ENCODE results near the gene SETD1A.
A peak's percentile ranks its signal among the peaks of the same experiment; 100 is the strongest.
"Not testable (repeated sequence)": the region's sequence is repeated elsewhere in the genome, so short reads cannot be mapped to it uniquely, and the experiment has no call there.

SETD1A gene

GRCh38 chr16:30937692-30938091 is 19.9 kb upstream of the SETD1A start:
- TF ChIP-seq CTCF (IDR thresholded peaks at IDR 0.05; ENCODE audit: poor library complexity, severe bottlenecking) = no peak
- Histone ChIP-seq H3K9me3 (ENCODE audit: severe bottlenecking) (no peaks in the 10 kb centered on the region), H3K27me3 (ENCODE audit: insufficient read depth, poor library complexity, severe bottlenecking) (no peaks in the 10 kb centered on the region), H3K36me3 (ENCODE audit: low read depth) (peaks cover 37% of the 10 kb centered on the region), H3K27ac (ENCODE audit: poor library complexity, severe bottlenecking) (no peak overlapping the region), H3K4me3 (ENCODE audit: severe bottlenecking) (no peak overlapping the region), H3K4me1 (ENCODE audit: insufficient read depth, poor library complexity, severe bottlenecking) (peaks cover 13% of the 10 kb centered on the region)
- ATAC-seq (ENCODE audit: low read depth) = no peak
- DNase-seq (ENCODE audit: low spot score) = no peak

- DNase-seq (ENCODE audit: low spot score); H3K9me3 ChIP-seq (ENCODE audit: severe bottlenecking); H3K4me3 ChIP-seq (ENCODE audit: severe bottlenecking); ATAC-seq (ENCODE audit: low read depth); H3K27me3 ChIP-seq (ENCODE audit: insufficient read depth, poor library complexity, severe bottlenecking): not testable (repeated sequence)
- H3K27ac ChIP-seq (ENCODE audit: poor library complexity, severe bottlenecking) = peak overlapping the region; percentile 53
- peaks cover 13% of the 10 kb centered on the region for H3K4me1 ChIP-seq (ENCODE audit: insufficient read depth, poor library complexity, severe bottlenecking)
- H3K36me3 ChIP-seq (ENCODE audit: low read depth) = peaks cover 42% of the 10 kb centered on the region
Observed at GRCh38 chr16:30939571-30939970, 18.0 kb upstream of the SETD1A start.

GRCh38 chr16:30941600-30942425 is 15.7 kb upstream of the SETD1A start:
- Histone ChIP-seq H3K27me3 (ENCODE audit: insufficient read depth, poor library complexity, severe bottlenecking) (no peaks in the 10 kb centered on the region), H3K4me1 (ENCODE audit: insufficient read depth, poor library complexity, severe bottlenecking) (peaks cover 13% of the 10 kb centered on the region), H3K4me3 (ENCODE audit: severe bottlenecking) (no peak overlapping the region), H3K27ac (ENCODE audit: poor library complexity, severe bottlenecking) (peak overlapping the region; percentile 53), H3K9me3 (ENCODE audit: severe bottlenecking) (no peaks in the 10 kb centered on the region), H3K36me3 (ENCODE audit: low read depth) (peaks cover 45% of the 10 kb centered on the region)
- peak; percentile 93 for TF ChIP-seq CTCF (IDR thresholded peaks at IDR 0.05; ENCODE audit: poor library complexity, severe bottlenecking)
- no peak for DNase-seq (ENCODE audit: low spot score)
- peak; percentile 89 for ATAC-seq (ENCODE audit: low read depth)

GRCh38 chr16:30942426-30942806 is 15.1 kb upstream of the SETD1A start:
- Histone ChIP-seq H3K9me3 (ENCODE audit: severe bottlenecking) (no peaks in the 10 kb centered on the region), H3K36me3 (ENCODE audit: low read depth) (peaks cover 45% of the 10 kb centered on the region), H3K4me3 (ENCODE audit: severe bottlenecking) (no peak overlapping the region), H3K27ac (ENCODE audit: poor library complexity, severe bottlenecking) (no peak overlapping the region), H3K4me1 (ENCODE audit: insufficient read depth, poor library complexity, severe bottlenecking) (peaks cover 13% of the 10 kb centered on the region), H3K27me3 (ENCODE audit: insufficient read depth, poor library complexity, severe bottlenecking) (no peaks in the 10 kb centered on the region)
- ATAC-seq (ENCODE audit: low read depth) (no peak), DNase-seq (ENCODE audit: low spot score) (no peak)
- no peak for TF ChIP-seq CTCF (IDR thresholded peaks at IDR 0.05; ENCODE audit: poor library complexity, severe bottlenecking)

GRCh38 chr16:30944352-30944751 is 13.2 kb upstream of the SETD1A start:
- DNase-seq (ENCODE audit: low spot score) (no peak), ATAC-seq (ENCODE audit: low read depth) (no peak)
- no peaks in the 10 kb centered on the region for H3K27me3 ChIP-seq (ENCODE audit: insufficient read depth, poor library complexity, severe bottlenecking)
- no peaks in the 10 kb centered on the region for H3K9me3 ChIP-seq (ENCODE audit: severe bottlenecking)
- no peak overlapping the region for H3K27ac ChIP-seq (ENCODE audit: poor library complexity, severe bottlenecking)
- peaks cover 13% of the 10 kb centered on the region for H3K4me1 ChIP-seq (ENCODE audit: insufficient read depth, poor library complexity, severe bottlenecking)
- H3K36me3 ChIP-seq (ENCODE audit: low read depth) = peaks cover 43% of the 10 kb centered on the region
- H3K4me3 ChIP-seq (ENCODE audit: severe bottlenecking) = no peak overlapping the region
- no peak for TF ChIP-seq CTCF (IDR thresholded peaks at IDR 0.05; ENCODE audit: poor library complexity, severe bottlenecking)

All from RWPE2 (cell line).